DOHH2 (cell line): ENCODE results near the gene CCDC71L.

Experiments used
- EZH2phosphoT487 ChIP-seq: fragments of 200-600 bp; sonication (generic); IDR thresholded peaks from 2 replicates; pipeline ENCODE4 v1.6.1; 2017; ENCODE audit warnings: borderline replicate concordance, mild to moderate bottlenecking, antibody characterized with exemption, low read length, moderate library complexity, mixed read lengths
- TF ChIP-seq, protein P1 (sequence below): fragments of 200-600 bp; sonication (generic); IDR thresholded peaks from one replicate; pipeline ENCODE4 v1.5.1; 2014; ENCODE audit warnings: antibody characterized with exemption, mild to moderate bottlenecking, low read depth, low read length; ENCODE audit not compliant: poor library complexity, severe bottlenecking

GRCh38 chr7:106678795-106679152 is 17.8 kb upstream of the CCDC71L start:
- TF ChIP-seq, protein P1, sequence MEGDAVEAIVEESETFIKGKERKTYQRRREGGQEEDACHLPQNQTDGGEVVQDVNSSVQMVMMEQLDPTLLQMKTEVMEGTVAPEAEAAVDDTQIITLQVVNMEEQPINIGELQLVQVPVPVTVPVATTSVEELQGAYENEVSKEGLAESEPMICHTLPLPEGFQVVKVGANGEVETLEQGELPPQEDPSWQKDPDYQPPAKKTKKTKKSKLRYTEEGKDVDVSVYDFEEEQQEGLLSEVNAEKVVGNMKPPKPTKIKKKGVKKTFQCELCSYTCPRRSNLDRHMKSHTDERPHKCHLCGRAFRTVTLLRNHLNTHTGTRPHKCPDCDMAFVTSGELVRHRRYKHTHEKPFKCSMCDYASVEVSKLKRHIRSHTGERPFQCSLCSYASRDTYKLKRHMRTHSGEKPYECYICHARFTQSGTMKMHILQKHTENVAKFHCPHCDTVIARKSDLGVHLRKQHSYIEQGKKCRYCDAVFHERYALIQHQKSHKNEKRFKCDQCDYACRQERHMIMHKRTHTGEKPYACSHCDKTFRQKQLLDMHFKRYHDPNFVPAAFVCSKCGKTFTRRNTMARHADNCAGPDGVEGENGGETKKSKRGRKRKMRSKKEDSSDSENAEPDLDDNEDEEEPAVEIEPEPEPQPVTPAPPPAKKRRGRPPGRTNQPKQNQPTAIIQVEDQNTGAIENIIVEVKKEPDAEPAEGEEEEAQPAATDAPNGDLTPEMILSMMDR, result no peak
- TF ChIP-seq EZH2phosphoT487, result no peak
